HG03045 (cell line): ENCODE measurements around the gene NOPCHAP1.

Source experiments
- ATAC-seq: cut with Tn5 transposase; IDR thresholded peaks from one replicate; pipeline ENCODE4 v1.9.1; 2021; ENCODE audit warnings: mild to moderate bottlenecking, moderate library complexity; ENCODE audit not compliant: unreplicated experiment

NOPCHAP1 gene

GRCh38 chr12:105018012-105018411, 31.9 kb downstream of the NOPCHAP1 start:
- no peak for ATAC-seq

GRCh38 chr12:105018776-105019175, 32.7 kb downstream of the NOPCHAP1 start:
- no peak for ATAC-seq

GRCh38 chr12:105020241-105020962, 34.3 kb downstream of the NOPCHAP1 start:
- ATAC-seq: no peak

GRCh38 chr12:105024928-105025327, 38.8 kb downstream of the NOPCHAP1 start:
- ATAC-seq: no peak

GRCh38 chr12:105025890-105026289, 39.8 kb downstream of the NOPCHAP1 start:
- ATAC-seq: no peak

- no peak for ATAC-seq
Measured at GRCh38 chr12:105026411-105026810, 40.3 kb downstream of the NOPCHAP1 start.

GRCh38 chr12:105030820-105031807, 45.0 kb downstream of the NOPCHAP1 start:
- peak; percentile 72 for ATAC-seq

GRCh38 chr12:105032703-105033357, 46.7 kb downstream of the NOPCHAP1 start:
- ATAC-seq: no peak

- ATAC-seq: no peak
Measured at GRCh38 chr12:105033851-105034250, 47.7 kb downstream of the NOPCHAP1 start.
